Measurements from ENCODE around the gene C19orf81. TPM values are rescaled to one million over a fixed set of nuclear protein-coding genes. Genes with fewer than 3 reads are reported as not detected.

C19orf81 gene
- total RNA-seq, 4 donors from 2014 or later = not detected

GRCh38 chr19:50661023-50661422 lies 11.8 kb downstream of the C19orf81 start:
- TF ChIP-seq CTCF (IDR thresholded peaks at IDR 0.05) (no peak), POLR2A (IDR thresholded peaks at IDR 0.05) (no peak)
- no peak overlapping the region for H3K27ac ChIP-seq
- no peak overlapping the region for H3K4me3 ChIP-seq
- H3K36me3 ChIP-seq = no peaks in the 10 kb centered on the region
- H3K9me3 ChIP-seq = peaks cover 0 to 13% (median 2%) of the 10 kb centered on the region in 4 donors
- DNase-seq = no peak
- H3K27me3 ChIP-seq = peaks cover 0 to 13% of the 10 kb centered on the region in 2 donors
- H3K4me1 ChIP-seq = peaks cover 0 to 16% (median 7%) of the 10 kb centered on the region in 4 donors

- Histone ChIP-seq H3K9me3 (peaks cover 0 to 13% (median 2%) of the 10 kb centered on the region in 4 donors), H3K27ac (no peak overlapping the region), H3K27me3 (peaks cover 0 to 22% of the 10 kb centered on the region in 2 donors), H3K4me1 (peaks cover 0 to 16% (median 7%) of the 10 kb centered on the region in 4 donors), H3K4me3 (no peak overlapping the region), H3K36me3 (no peaks in the 10 kb centered on the region)
- DNase-seq = no peak
- no peak for TF ChIP-seq CTCF (IDR thresholded peaks at IDR 0.05)
- no peak for TF ChIP-seq POLR2A (IDR thresholded peaks at IDR 0.05)
Observed at GRCh38 chr19:50661766-50662650, 12.8 kb downstream of the C19orf81 start.

GRCh38 chr19:50662651-50663481 lies 13.6 kb downstream of the C19orf81 start:
- DNase-seq = no peak
- no peaks in the 10 kb centered on the region for H3K36me3 ChIP-seq
- no peak overlapping the region for H3K4me3 ChIP-seq
- H3K9me3 ChIP-seq = peaks cover 0 to 10% (median 2%) of the 10 kb centered on the region in 4 donors
- H3K27me3 ChIP-seq = peaks cover 0 to 31% of the 10 kb centered on the region in 2 donors
- peaks cover 0 to 20% (median 6%) of the 10 kb centered on the region in 4 donors for H3K4me1 ChIP-seq
- TF ChIP-seq POLR2A (IDR thresholded peaks at IDR 0.05) (no peak), CTCF (IDR thresholded peaks at IDR 0.05) (no peak)
- H3K27ac ChIP-seq = no peak overlapping the region

DNA sequence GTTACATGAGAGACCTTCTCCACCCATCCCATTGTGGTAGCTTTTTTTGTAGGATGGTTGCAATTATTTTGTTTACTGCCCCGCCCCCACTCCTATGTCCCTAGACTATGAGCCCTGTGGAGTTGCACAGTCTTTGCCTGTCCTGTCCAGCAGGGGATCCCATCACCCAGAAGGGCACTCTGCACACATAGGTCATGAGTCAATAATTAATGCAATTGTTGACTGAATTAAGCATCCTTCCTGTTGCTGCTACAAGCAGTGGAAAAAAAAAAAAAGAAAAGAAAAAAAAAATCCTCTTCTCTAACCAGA lies 14.2 kb downstream of the C19orf81 start:
- Histone ChIP-seq H3K27ac (no peak overlapping the region), H3K4me3 (no peak overlapping the region), H3K9me3 (peaks cover 0 to 7% (median under 1%) of the 10 kb centered on the region in 4 donors), H3K27me3 (peaks cover 0 to 36% of the 10 kb centered on the region in 2 donors), H3K36me3 (no peaks in the 10 kb centered on the region), H3K4me1 (peaks cover 0 to 18% (median 3%) of the 10 kb centered on the region in 4 donors)
- no peak for DNase-seq
- TF ChIP-seq POLR2A (IDR thresholded peaks at IDR 0.05) = no peak
- TF ChIP-seq CTCF (IDR thresholded peaks at IDR 0.05) = no peak

GRCh38 chr19:50664204-50664603 lies 15.0 kb downstream of the C19orf81 start:
- Histone ChIP-seq H3K36me3 (no peaks in the 10 kb centered on the region), H3K27ac (no peak overlapping the region), H3K9me3 (no peaks in the 10 kb centered on the region), H3K4me1 (peaks cover 0 to 11% (median 0%) of the 10 kb centered on the region in 4 donors), H3K27me3 (peaks cover 0 to 38% of the 10 kb centered on the region in 2 donors), H3K4me3 (no peak overlapping the region)
- no peak for DNase-seq
- TF ChIP-seq POLR2A (IDR thresholded peaks at IDR 0.05) = no peak

Data from Peyer's patch (tissue), 4 donors.